HG02870 (cell line): ENCODE results near the gene TPBG.

Experiments used
- ATAC-seq: cut with Tn5 transposase; IDR thresholded peaks from one replicate; pipeline ENCODE4 v1.9.1; 2021; ENCODE audit warnings: mild to moderate bottlenecking, moderate library complexity; ENCODE audit not compliant: unreplicated experiment

Gene TPBG, protein sequence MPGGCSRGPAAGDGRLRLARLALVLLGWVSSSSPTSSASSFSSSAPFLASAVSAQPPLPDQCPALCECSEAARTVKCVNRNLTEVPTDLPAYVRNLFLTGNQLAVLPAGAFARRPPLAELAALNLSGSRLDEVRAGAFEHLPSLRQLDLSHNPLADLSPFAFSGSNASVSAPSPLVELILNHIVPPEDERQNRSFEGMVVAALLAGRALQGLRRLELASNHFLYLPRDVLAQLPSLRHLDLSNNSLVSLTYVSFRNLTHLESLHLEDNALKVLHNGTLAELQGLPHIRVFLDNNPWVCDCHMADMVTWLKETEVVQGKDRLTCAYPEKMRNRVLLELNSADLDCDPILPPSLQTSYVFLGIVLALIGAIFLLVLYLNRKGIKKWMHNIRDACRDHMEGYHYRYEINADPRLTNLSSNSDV

DNA sequence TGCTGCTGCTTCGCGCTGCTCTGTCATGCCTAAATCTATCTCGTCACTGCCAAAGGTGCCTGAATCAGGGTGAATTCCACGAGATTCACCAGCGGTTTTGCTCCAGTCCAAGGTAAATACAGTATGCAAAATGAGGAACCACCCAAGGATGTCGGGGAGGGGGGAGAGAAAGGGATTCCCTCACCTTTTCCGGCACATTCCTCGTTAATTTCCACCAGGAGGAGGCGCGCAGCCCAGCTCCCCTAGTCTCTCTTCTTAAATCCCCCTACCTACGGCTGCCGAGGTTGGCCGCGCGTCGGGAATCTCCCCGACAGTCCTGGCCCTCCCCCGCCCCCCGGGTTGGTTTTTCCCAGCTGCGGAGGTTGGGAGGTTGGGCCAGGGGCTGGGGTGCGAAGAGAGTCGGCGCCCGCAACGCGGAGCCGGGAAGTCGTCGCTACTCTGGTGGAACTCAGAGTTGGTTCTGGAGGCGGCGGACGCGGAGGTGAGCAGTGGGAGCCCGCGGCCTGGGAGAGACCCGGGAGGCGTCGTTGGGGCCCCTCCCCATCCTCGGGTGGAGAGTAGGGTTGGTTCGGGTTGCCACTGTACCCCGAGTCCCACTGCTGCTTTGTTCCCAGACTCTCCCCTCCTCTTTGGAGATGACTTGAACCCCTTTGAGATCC, at the start of gene TPBG:
TPBG (plus strand) TSS at position 390 of the 659 bp plus-strand sequence. CDS start 1,145 bp downstream, outside the sequence.
- peak; percentile 56 for ATAC-seq

DNA sequence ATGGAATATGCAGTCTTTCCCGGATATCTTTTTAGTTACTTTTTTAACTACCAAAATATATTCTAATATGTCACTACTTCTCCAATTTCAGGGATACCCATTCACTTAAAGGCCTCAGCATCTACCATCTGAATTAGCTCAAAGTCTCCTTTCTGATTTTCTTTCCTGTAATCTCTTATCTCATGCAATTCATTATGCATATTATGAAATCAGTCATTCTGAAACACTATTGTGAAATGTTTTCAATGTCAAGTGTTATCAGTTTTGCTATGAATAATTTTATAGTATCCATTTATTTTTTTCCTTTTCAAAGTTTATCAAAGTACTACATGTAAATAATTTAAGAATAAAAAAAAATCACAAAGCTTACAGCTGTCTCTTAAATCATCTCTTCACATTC, 41.2 kb upstream of the TPBG start:
- no peak for ATAC-seq

DNA sequence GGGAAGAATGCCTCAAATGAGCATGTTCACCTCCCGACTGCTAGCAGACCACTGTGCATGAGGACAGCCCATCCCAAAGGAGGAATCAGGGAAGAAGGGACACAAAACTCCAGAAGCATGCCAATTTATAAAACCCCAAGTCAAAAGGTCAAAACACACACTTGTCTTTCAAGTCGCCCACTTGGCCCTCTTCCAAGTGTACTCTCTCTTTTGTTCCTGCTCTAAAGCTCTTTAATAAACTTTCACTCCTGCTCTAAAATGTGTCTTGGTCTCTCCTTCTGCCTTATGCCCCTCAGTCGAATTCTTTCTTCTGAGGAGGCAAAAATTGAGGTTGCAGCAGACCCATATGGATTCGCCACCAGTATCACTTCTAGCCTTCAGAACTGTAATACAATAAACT, 33.9 kb upstream of the TPBG start:
- no peak for ATAC-seq

DNA sequence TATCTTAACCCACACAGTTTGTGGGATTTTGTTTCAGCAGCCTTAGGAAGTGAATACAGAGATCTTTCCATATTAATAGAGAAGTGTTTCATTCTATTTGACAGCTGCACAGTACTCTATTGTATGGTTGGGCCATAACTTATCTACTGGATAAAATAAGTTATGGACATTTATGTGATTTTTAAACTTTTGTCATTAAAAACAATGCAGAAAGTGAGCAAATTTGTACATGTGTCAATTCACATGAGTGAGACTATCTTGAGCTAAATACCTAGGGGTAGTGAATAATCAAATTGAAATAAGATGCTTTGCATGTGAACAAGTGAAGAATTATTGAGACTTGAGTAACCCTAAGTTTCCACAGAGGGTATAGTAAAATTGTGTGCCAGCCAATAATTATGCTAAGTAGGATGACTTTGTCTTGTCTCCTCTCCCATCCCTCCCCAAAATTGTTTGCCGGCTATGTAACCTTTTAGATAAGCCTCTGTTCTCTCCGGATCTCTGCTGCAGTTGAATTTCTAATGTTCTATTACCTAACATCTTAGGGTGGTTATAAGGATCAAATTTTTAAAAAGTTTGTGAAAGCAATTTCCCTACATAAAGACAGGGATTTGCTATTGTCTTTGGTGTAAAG, 33.3 kb upstream of the TPBG start:
- no peak for ATAC-seq

DNA sequence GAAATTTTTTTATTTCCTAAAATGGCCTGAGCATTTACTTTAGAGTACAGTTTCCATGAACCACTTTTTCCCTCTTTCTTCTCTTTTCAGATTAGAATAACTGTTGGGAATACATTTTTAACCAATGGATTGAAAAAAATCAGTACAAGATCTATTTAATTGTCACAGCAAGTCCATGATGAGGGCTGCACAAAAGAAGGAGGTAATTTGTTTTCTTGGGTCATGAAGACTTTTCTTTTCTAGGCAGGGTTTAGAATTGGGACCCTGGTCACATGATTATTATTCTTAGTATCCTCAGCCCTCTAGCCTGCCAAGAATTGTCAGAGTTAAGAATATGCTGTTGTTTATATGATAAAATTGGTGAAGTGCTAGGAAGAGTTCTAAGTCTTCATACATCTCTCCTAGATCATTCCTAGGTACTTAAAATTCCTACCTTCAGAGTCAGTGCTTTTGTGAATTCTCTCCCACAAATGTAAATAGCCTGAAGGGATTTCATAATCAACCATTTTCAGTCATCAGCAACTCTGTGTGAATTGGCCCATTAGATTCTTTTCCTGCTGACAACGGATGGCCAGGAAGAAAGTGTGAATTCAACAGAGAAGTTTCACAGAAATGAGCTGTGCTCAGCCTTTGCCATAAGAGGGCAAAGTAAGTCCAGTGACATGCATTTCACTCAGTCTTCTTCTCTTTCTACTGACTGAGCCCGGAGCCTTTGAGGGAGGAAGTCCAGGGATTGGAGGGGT, 32.4 kb upstream of the TPBG start:
- no peak for ATAC-seq

DNA sequence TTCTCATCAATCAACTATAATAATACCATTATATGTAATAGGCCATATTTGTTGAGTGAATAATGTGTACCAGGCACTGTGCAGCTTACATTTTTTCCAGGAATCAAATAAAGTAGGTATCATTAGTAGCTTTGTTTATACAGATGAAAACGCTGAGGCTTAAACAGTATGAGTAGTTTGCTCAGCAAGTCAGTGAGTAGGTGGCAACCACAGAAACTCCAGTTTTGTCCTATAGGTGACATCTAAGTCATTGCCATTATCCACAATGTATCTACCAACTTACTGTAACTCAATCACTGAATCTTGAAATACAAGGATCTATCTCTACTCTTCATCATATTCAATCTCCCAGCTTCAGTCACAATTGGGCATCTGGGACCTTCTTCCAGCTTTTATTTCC, 29.8 kb upstream of the TPBG start:
- no peak for ATAC-seq

DNA sequence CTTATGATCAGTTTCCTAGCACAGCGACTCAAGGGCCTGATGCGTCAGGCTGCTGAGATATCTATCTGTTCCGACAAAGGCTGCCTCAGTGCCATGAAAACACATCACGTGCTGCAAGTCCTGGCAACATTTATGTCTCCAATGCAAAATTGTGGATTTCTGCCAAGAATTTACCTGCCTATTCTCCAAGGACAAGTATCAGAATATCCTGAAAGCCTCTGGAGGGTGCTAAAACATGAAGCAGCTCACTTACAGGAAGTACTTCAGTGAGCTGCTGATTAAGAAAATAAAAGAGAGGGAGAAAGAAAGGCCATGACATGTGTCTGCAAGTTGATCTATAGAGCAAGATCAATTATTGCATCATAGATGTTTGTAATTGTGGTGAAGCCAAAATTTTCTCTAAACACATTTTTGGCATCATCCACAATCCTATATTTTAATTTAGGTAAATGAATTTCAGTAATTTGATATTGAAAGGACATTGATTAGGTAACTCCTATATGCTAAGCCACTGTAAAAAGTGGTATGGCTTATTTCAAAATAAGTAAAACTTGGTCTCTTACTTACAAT, 25.8 kb upstream of the TPBG start:
- no peak for ATAC-seq

DNA sequence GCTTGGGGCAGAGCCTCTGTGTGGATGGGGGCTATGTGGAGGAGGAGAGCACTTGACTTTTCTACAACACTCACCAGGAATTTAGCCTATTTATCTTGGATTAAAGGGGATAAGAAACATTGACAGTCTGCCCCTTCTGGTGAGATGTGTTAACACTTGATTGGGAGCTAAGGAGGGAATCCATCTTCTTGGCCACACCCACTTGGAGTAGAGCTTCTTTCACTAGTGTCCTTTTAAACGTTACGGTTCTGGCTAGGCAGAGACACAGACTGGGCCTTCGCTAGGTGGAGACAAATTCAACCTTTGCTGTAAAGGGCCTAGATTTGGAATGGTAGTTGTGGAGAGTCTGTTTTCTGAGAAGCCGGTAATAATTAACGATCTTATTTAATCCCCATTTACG, 15.5 kb upstream of the TPBG start:
- no peak for ATAC-seq

DNA sequence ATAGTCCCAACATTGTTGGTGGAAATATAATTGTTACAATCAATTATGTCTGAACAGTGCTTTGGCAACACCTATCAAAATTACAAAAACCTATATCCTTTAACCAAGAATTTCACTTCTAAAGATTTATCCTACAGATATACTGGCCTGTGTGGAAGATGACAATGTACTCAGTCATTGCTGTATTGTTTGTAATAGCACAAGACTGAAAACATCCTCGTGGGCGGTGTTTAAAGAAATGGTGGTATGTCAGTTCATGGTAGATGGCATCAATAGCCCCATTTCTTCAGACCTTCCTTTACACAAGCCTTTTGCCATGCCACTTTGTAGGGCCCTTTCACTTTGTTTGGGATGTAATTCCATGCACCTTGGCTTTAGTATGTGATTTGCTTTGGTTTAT, 9.8 kb upstream of the TPBG start:
- ATAC-seq, result no peak

DNA sequence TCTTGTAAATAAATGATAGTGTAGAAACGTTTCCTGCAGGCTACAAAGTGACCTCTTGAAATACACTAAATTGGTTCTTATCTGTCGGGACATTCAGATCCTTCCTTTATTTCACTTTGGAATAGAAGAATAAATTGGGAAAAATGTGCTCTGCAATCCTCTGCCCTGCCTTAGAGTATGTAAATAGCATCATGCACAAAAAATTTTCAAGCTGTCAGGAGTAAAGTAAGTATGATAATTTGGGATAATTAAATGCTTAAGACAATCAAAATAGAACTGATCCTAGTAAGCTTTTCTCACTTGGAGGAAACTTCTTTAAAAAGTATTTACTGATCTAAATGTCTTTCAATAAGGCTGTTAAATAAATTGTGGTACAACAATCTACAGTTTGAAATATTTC, 3.1 kb upstream of the TPBG start:
- no peak for ATAC-seq

DNA sequence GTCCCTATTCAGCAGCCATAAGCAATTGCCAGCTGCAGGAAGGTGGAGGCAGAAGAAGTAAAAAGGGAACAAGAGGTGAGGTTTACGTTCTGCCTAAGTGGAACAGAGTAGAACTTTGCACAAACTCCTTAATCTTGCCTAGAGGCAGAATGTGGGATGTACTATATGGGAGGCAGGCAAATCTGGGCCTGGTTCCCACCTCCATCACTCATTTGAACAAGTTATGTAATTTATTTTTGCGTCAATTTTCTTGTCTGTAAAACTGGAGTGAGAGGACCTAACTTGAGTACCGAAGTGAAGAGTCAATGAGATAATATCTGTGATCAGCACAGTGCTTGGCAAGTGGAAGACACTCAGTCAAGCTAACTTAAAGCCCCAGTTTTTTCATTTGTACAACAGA, 2.0 kb upstream of the TPBG start:
- no peak for ATAC-seq

DNA sequence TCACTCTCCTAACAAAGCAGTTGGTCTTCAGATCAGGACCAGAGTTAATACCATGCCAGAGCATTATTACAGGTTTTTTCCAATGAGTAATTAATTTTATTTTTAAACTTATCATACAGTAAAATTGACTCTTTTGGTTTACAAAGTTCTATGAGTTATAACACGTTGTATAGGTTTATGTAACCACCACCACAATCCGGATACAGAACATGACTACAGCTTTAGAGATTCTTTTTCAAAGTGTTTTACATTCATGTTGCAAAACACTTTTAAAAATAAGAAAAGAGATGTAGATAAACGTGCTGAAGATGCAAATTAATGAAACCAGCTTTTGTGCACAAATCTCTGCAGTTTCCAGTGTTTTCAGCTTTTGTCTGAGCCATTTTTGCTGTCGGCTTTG, 1.5 kb upstream of the TPBG start:
- ATAC-seq, result no peak

DNA sequence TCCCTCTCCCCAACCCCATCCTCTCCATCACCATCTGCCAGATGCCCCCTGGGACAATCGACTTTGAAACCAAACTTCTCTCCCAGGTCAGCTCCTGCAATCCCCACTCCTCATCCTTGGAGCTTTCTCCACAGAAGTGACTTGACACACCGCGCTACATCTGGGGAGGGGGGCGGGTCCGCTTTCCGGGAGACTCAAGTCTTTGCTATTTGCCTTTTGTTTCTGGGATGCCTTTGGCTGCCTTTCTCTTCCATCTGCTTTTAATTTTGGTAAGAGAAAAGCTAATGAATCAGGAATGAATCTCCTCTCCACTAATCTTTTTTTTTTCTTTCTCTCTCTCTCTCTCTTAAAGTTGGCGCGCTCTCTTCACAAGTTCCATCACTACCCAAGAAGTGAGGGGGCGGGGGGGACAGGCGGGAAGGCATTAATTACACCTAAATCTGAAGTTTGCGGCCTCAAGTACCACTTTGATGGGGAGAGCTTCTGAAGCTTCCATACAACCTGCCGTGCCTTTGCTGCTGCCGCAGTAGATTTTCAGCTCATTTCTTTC, 664 bp upstream of the TPBG start:
- ATAC-seq, result no peak

DNA sequence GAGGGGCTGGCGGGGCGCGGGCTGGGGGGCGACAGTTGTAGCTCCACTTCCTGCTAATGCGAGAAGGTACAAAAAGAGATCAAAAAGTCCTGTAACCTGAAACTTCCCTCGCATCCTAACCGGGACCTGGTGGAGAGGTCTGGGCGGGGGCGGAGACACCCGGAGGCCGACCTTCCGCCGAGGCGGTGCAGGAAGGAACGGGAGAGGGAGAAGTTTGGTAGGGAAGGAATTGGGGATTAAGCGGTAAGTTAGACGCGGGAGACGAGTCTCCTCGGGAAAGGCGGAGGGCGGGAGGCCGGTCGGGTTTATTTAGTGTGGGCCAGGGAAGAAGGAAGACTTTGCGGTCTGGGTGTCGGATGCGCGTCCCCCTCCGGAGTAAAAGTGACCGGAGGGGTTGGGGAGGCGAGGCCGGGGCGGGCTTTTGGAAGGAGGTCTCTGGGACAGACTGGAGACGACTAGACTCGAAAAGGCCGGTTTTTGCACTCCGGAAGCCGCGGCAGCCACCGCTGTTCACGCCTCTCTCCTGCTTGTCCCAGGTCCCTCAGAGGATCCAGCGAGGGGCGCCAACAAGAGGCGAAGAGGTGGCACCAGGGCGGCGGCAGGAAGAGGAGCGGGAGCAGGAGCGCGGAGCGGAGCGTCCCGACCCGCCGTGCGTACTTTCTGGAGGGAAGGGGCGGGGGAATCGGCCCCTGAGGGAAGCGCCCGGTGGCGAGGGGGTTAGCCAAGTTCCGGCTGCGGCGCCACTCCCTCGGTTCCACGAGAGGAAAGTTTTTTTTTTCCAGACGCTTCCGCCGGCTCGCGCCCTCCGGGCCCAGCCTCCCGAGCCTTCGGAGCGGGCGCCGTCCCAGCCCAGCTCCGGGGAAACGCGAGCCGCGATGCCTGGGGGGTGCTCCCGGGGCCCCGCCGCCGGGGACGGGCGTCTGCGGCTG, 734 bp downstream of the TPBG start:
- ATAC-seq, result peak; percentile 34

DNA sequence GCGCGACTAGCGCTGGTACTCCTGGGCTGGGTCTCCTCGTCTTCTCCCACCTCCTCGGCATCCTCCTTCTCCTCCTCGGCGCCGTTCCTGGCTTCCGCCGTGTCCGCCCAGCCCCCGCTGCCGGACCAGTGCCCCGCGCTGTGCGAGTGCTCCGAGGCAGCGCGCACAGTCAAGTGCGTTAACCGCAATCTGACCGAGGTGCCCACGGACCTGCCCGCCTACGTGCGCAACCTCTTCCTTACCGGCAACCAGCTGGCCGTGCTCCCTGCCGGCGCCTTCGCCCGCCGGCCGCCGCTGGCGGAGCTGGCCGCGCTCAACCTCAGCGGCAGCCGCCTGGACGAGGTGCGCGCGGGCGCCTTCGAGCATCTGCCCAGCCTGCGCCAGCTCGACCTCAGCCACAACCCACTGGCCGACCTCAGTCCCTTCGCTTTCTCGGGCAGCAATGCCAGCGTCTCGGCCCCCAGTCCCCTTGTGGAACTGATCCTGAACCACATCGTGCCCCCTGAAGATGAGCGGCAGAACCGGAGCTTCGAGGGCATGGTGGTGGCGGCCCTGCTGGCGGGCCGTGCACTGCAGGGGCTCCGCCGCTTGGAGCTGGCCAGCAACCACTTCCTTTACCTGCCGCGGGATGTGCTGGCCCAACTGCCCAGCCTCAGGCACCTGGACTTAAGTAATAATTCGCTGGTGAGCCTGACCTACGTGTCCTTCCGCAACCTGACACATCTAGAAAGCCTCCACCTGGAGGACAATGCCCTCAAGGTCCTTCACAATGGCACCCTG, 1.6 kb downstream of the TPBG start:
- no peak for ATAC-seq

DNA sequence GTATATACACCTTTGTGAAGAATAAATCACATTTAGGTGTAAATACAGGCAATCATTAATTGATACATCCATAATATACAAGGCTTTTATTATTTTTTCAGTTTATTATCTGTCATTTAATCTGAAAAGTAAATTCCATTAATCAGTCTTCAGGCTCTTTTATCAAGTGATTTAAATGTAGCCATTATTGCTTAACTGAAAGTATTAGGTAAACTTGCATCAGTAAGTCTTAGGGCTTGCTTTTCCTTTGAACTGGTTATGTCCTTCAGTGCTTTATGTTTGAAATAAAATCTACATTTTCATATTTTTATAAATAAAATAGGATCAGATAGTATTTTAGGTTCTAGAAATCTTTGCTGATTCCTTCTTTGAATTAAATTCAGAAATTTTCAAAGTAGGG, 4.1 kb downstream of the TPBG start:
- ATAC-seq, result no peak

DNA sequence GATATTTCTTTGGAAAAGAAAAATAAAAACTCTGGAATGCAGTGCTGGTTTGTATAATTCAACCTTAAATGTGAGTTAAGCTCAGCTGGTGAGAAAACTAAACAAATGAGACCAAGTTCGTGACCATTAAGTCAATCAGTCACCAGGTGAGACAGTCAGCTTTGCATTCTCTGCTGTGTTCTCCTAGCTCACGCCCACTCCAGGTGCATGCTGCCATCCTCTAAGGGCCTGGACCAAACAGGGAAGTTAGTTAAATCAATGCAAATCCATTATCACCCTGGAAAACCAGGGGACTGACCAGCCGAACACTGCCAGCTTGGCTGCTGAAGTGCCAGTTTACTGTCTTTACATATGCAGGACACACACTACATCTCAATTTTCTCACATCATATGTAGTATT, 7.2 kb downstream of the TPBG start:
- ATAC-seq, result no peak

DNA sequence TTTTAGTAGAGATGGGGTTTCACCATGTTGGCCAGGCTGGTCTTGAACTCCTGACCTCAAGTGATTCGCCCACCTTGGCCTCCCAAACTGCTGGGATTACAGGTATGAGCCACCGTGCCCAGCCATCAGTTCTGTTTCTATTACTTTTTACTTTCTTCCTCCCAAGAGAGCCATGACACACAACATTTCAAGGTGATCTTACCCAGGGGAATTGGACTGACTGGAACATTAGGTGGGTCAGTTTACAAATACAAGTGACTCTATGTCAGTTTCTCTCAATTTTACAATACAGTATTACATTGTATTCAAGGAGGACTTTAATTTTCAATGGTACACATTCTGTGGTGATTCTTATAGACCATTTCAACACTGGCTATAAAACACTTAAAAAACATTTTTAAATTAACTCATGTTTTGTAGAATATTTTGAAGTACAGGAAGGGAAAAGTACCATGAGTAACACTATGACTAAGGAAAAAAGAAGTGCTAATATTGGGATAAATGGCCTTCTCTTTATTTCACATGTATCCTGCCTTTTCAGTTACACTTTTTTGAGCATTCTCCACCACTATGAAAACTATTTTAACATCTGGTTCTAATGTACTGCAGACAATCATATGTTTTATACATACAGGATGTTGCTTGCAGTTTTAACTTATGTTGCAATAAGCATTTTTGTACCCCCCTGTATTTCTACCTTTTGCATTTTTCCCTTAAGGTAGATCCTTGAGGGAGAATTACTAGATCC, 8.4 kb downstream of the TPBG start:
- no peak for ATAC-seq
